ENCODE results near the gene RASA2. TPM values are rescaled to one million over a fixed set of nuclear protein-coding genes. Genes with fewer than 3 reads are reported as not detected.

Gene RASA2
- total and polyA plus RNA-seq, 2 of the 8 experiments (the other 6 are each of a cell fraction or from before 2014, with no cell fraction given), result 3.5 to 15.9 TPM

GRCh38 chr3:141454906-141455602 lies 31.8 kb upstream of the RASA2 start:
- 0 out of 2 replicates have a peak overlapping the region, but pooled peaks have one; percentile 51 for H2BK12ac ChIP-seq (ENCODE audit: low read depth, low read length)
- no peaks in the 10 kb centered on the region for H3K9me3 ChIP-seq (ENCODE audit: insufficient read depth in 2 of 2, low read depth in 1 of 2, low read length in 1 of 2)
- H4K91ac ChIP-seq (replicated peaks; ENCODE audit: insufficient read length, low read length), result no peak overlapping the region
- H2BK20ac ChIP-seq (ENCODE audit: low read length), result no peak overlapping the region
- H3K4ac ChIP-seq (replicated peaks; ENCODE audit: insufficient read length, low read depth, low read length), result no peak overlapping the region
- H3K4me3 ChIP-seq (ENCODE audit: extremely low read depth in 1 of 4, insufficient read depth in 2 of 4, low read depth in 3 of 4, low read length in 4 of 4), result no peak overlapping the region
- ChIA-PET POLR2A (ENCODE audit: partially characterized antibody) (interaction anchor here (1.2 to 1.7 kb wide), 3 partner anchors 13 to 146 kb away, joined by 3 to 4 read pairs (median 3); no protein-coding TSS in a partner anchor), CTCF (ENCODE audit: partially characterized antibody) (interaction anchor here (0.6 to 12.5 kb wide), 54 partner anchors 8 to 1913 kb away, joined by 3 to 349 read pairs (median 4); no protein-coding TSS in a partner anchor)
- H3K36me3 ChIP-seq (ENCODE audit: control insufficient read depth in 2 of 4, insufficient read depth in 4 of 4, low read length in 3 of 4), result no peaks in the 10 kb centered on the region
- FAIRE-seq (peak; percentile 65), DNase-seq (ENCODE audit: low read depth in 1 of 2, low spot score in 2 of 2) (no peak)
- peak overlapping the region; percentile 93 for H2AFZ ChIP-seq (ENCODE audit: low read length)
- H3K23ac ChIP-seq (ENCODE audit: insufficient read length), result no peak overlapping the region
- H3K18ac ChIP-seq (ENCODE audit: extremely low read depth, low read length), result no peak overlapping the region
- H2BK5ac ChIP-seq (ENCODE audit: low read depth, low read length), result no peak overlapping the region
- no peak overlapping the region for H3K27ac ChIP-seq (ENCODE audit: low read depth, low read length)
- no peak overlapping the region for H3K4me2 ChIP-seq (ENCODE audit: insufficient read depth in 1 of 2, low read depth in 2 of 2, low read length in 2 of 2)
- no peak overlapping the region for H4K5ac ChIP-seq (ENCODE audit: insufficient read length, low read depth, low read length)
- no peak overlapping the region for H3K14ac ChIP-seq (ENCODE audit: insufficient read length)
- H4K8ac ChIP-seq (ENCODE audit: extremely low read depth, insufficient read depth, low read length), result peak overlapping the region; percentile 78
- H2AK5ac ChIP-seq (ENCODE audit: low read depth, low read length), result no peak overlapping the region
- no peaks in the 10 kb centered on the region for H3K79me2 ChIP-seq (ENCODE audit: control insufficient read depth in 1 of 2, insufficient read depth in 2 of 2, low read length in 2 of 2)
- no peak overlapping the region for H2BK15ac ChIP-seq (ENCODE audit: low read length)
- 77% methylated on average over 20 of the region's 20 CpGs; no CpG with 5 or more reads in 1 of the 2 experiments for WGBS, 2 experiments (ENCODE audit: extremely low coverage in 1 of 2, insufficient coverage in 1 of 2, insufficient read length in 1 of 2, insufficient replicate concordance in 2 of 2, low coverage in 1 of 2, low lambda C conversion rate in 2 of 2, missing lambda C conversion rate in 1 of 2)
- no peaks in the 10 kb centered on the region for H4K20me1 ChIP-seq (replicated peaks in 1 of 2; ENCODE audit: control insufficient read depth in 1 of 2, insufficient read depth in 2 of 2, low read length in 2 of 2)
- H3K79me1 ChIP-seq (ENCODE audit: low read depth, low read length), result no peaks in the 10 kb centered on the region
- peaks cover 0 to 3% (median 0%) of the 10 kb centered on the region in 4 experiments; a peak in 3 of 7 replicates for H3K4me1 ChIP-seq (replicated peaks in 1 of 4; ENCODE audit: control insufficient read depth in 3 of 4, insufficient read depth in 4 of 4, low read length in 3 of 4)
- no peaks in the 10 kb centered on the region for H3K27me3 ChIP-seq (replicated peaks in 1 of 4; ENCODE audit: control insufficient read depth in 3 of 4, extremely low read depth in 1 of 4, insufficient read depth in 3 of 4, low read length in 3 of 4)
- H2BK120ac ChIP-seq (replicated peaks; ENCODE audit: low read depth, low read length), result no peak overlapping the region
- no peak overlapping the region for H3K9ac ChIP-seq (replicated peaks in 1 of 4; ENCODE audit: extremely low read depth in 1 of 4, low read depth in 3 of 4, low read length in 3 of 4)
- no peaks in the 10 kb centered on the region for H3K23me2 ChIP-seq (ENCODE audit: low read depth, low read length)
- no peak overlapping the region for H3K56ac ChIP-seq (replicated peaks; ENCODE audit: insufficient read length, low read depth, low read length)
- TF ChIP-seq MAFK (IDR thresholded peaks at IDR 0.05; ENCODE audit: low read depth, low read length) (peak; percentile 71; the same call in 1 of the 2 replicates), CTCF (IDR thresholded peaks at IDR 0.05; ENCODE audit: control extremely low read depth in 1 of 3, insufficient read depth in 1 of 3, low read depth in 1 of 3, low read length in 3 of 3) (peak in 2 of 3 experiments; percentile 66 to 80; a peak in 3 of 4 replicates), YY1 (IDR thresholded peaks at IDR 0.05; ENCODE audit: low read depth, low read length) (no peak), GABPA (IDR thresholded peaks at IDR 0.05; ENCODE audit: borderline replicate concordance, insufficient read depth, low read length) (no peak), SRF (IDR thresholded peaks at IDR 0.05; ENCODE audit: low read depth, low read length) (no peak), BRCA1 (IDR thresholded peaks at IDR 0.05; ENCODE audit: low read depth, low read length) (no peak), RNF2 (IDR thresholded peaks at IDR 0.05; ENCODE audit: borderline replicate concordance, low read depth, low read length, missing control alignments, poor library complexity, severe bottlenecking) (no peak), NRF1 (IDR thresholded peaks at IDR 0.05; ENCODE audit: low read depth, low read length) (no peak), SIRT6 (IDR thresholded peaks at IDR 0.05; ENCODE audit: low read length) (no peak), TAF1 (IDR thresholded peaks at IDR 0.05; ENCODE audit: low read depth, low read length) (peak; percentile 47; the same call in 1 of the 2 replicates)

Measured in H1 (cell line).